NB4 (cell line): ENCODE results near the gene NCK2.

Source experiments
- MAX ChIP-seq: IDR thresholded peaks from 2 replicates; pipeline ENCODE4 v1.6.1; 2011; ENCODE audit warnings: low read depth, low read length
- MYC ChIP-seq: IDR thresholded peaks from 2 replicates; pipeline ENCODE4 v1.6.1; 2011; ENCODE audit warnings: low read depth, low read length
- POLR2A ChIP-seq: IDR thresholded peaks from 2 replicates; pipeline ENCODE4 v1.6.1; 2011; ENCODE audit warnings: mild to moderate bottlenecking; ENCODE audit not compliant: insufficient read length; ENCODE audit errors: extremely low read depth
- TF ChIP-seq, protein P1 (sequence below): IDR thresholded peaks from one replicate; pipeline ENCODE4 v1.5.1; 2012; ENCODE audit warnings: low read depth, low read length

GRCh38 chr2:105836341-105836740 lies 91.6 kb downstream of the NCK2 start:
- TF ChIP-seq POLR2A (no peak), MAX (no peak), MYC (no peak)
- TF ChIP-seq, protein P1, sequence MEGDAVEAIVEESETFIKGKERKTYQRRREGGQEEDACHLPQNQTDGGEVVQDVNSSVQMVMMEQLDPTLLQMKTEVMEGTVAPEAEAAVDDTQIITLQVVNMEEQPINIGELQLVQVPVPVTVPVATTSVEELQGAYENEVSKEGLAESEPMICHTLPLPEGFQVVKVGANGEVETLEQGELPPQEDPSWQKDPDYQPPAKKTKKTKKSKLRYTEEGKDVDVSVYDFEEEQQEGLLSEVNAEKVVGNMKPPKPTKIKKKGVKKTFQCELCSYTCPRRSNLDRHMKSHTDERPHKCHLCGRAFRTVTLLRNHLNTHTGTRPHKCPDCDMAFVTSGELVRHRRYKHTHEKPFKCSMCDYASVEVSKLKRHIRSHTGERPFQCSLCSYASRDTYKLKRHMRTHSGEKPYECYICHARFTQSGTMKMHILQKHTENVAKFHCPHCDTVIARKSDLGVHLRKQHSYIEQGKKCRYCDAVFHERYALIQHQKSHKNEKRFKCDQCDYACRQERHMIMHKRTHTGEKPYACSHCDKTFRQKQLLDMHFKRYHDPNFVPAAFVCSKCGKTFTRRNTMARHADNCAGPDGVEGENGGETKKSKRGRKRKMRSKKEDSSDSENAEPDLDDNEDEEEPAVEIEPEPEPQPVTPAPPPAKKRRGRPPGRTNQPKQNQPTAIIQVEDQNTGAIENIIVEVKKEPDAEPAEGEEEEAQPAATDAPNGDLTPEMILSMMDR = no peak
